Stomach smooth muscle (tissue), 2 donors: ENCODE results near the gene ENOX1.

Experiments
- H3K27ac ChIP-seq: one replicate; pipeline ENCODE4 v1.7.0; 2013; ENCODE audit warnings: mild to moderate bottlenecking, low read length, inconsistent platforms
- H3K27me3 ChIP-seq, 2 donors: one replicate each; pipeline ENCODE4 v1.7.0; 2013; ENCODE audit warnings: low read length in 2 of 2; ENCODE audit not compliant: insufficient read depth in 2 of 2, control insufficient read depth in 1 of 2
- H3K36me3 ChIP-seq, 2 donors: one replicate each; pipeline ENCODE4 v1.7.0; 2013; ENCODE audit warnings: low read length in 2 of 2; ENCODE audit not compliant: control insufficient read depth in 2 of 2, insufficient read depth in 2 of 2
- H3K4me1 ChIP-seq: one replicate; pipeline ENCODE4 v1.7.0; 2013; ENCODE audit warnings: low read length; ENCODE audit not compliant: control insufficient read depth, insufficient read depth
- H3K4me3 ChIP-seq, 2 donors: one replicate each; pipeline ENCODE4 v1.7.0; 2013; ENCODE audit warnings: low read length in 2 of 2
- H3K9ac ChIP-seq, 2 donors: one replicate each; pipeline ENCODE4 v1.7.0; 2013; ENCODE audit warnings: low read length in 2 of 2, mild to moderate bottlenecking in 1 of 2
- H3K9me3 ChIP-seq, 2 donors: one replicate each; pipeline ENCODE4 v1.7.0; 2013; ENCODE audit warnings: low read length in 2 of 2; ENCODE audit not compliant: control insufficient read depth in 2 of 2
- donor health status: healthy.
- donor health status: Pancreatic carcinoma.

Gene ENOX1

GRCh38 chr13:43239275-43239840, 547.4 kb downstream of the ENOX1 start:
- Histone ChIP-seq H3K36me3 (peaks cover 3 to 5% of the 10 kb centered on the region in 2 donors), H3K4me3 (no peak overlapping the region), H3K27me3 (no peaks in the 10 kb centered on the region), H3K4me1 (no peaks in the 10 kb centered on the region), H3K9ac (no peak overlapping the region), H3K9me3 (no peaks in the 10 kb centered on the region), H3K27ac (no peak overlapping the region)

- Histone ChIP-seq H3K9ac (no peak overlapping the region), H3K27me3 (no peaks in the 10 kb centered on the region), H3K36me3 (peaks cover 3 to 5% of the 10 kb centered on the region in 2 donors), H3K4me3 (no peak overlapping the region), H3K27ac (no peak overlapping the region), H3K4me1 (no peaks in the 10 kb centered on the region), H3K9me3 (no peaks in the 10 kb centered on the region)
Observed at GRCh38 chr13:43238341-43239083, 548.3 kb downstream of the ENOX1 start.

GRCh38 chr13:43237616-43238015, 549.2 kb downstream of the ENOX1 start:
- Histone ChIP-seq H3K27ac (no peak overlapping the region), H3K9me3 (no peaks in the 10 kb centered on the region), H3K9ac (no peak overlapping the region), H3K4me1 (no peaks in the 10 kb centered on the region), H3K36me3 (peaks cover 3 to 5% of the 10 kb centered on the region in 2 donors), H3K27me3 (no peaks in the 10 kb centered on the region), H3K4me3 (no peak overlapping the region)

GRCh38 chr13:43235028-43235427, 551.7 kb downstream of the ENOX1 start:
- no peaks in the 10 kb centered on the region for H3K27me3 ChIP-seq
- H3K27ac ChIP-seq, result no peak overlapping the region
- no peak overlapping the region for H3K4me3 ChIP-seq
- peaks cover 5% of the 10 kb centered on the region in 2 donors for H3K36me3 ChIP-seq
- no peaks in the 10 kb centered on the region for H3K9me3 ChIP-seq
- no peak overlapping the region for H3K9ac ChIP-seq
- no peaks in the 10 kb centered on the region for H3K4me1 ChIP-seq

GRCh38 chr13:43232873-43233265, 553.9 kb downstream of the ENOX1 start:
- Histone ChIP-seq H3K27me3 (no peaks in the 10 kb centered on the region), H3K4me1 (no peaks in the 10 kb centered on the region), H3K4me3 (no peak overlapping the region), H3K27ac (no peak overlapping the region), H3K9me3 (no peaks in the 10 kb centered on the region), H3K36me3 (peaks cover 5% of the 10 kb centered on the region in 2 donors), H3K9ac (no peak overlapping the region)

GRCh38 chr13:43232144-43232872, 554.5 kb downstream of the ENOX1 start:
- Histone ChIP-seq H3K36me3 (peaks cover 5% of the 10 kb centered on the region in 2 donors), H3K27ac (no peak overlapping the region), H3K4me1 (no peaks in the 10 kb centered on the region), H3K9me3 (no peaks in the 10 kb centered on the region), H3K27me3 (no peaks in the 10 kb centered on the region), H3K4me3 (no peak overlapping the region), H3K9ac (no peak overlapping the region)

- Histone ChIP-seq H3K9ac (no peak overlapping the region), H3K4me3 (no peak overlapping the region), H3K27me3 (no peaks in the 10 kb centered on the region), H3K9me3 (no peaks in the 10 kb centered on the region), H3K4me1 (no peaks in the 10 kb centered on the region), H3K27ac (no peak overlapping the region), H3K36me3 (peaks cover 3 to 4% of the 10 kb centered on the region in 2 donors)
Observed at GRCh38 chr13:43230989-43231388, 555.8 kb downstream of the ENOX1 start.

- Histone ChIP-seq H3K9me3 (no peaks in the 10 kb centered on the region), H3K4me3 (no peak overlapping the region), H3K9ac (no peak overlapping the region), H3K27ac (no peak overlapping the region), H3K36me3 (peaks cover 0 to 2% of the 10 kb centered on the region in 2 donors), H3K4me1 (no peaks in the 10 kb centered on the region), H3K27me3 (no peaks in the 10 kb centered on the region)
Observed at GRCh38 chr13:43229506-43229905, 557.3 kb downstream of the ENOX1 start.

GRCh38 chr13:43227721-43228120, 559.1 kb downstream of the ENOX1 start:
- Histone ChIP-seq H3K9me3 (no peaks in the 10 kb centered on the region), H3K27ac (no peak overlapping the region), H3K36me3 (peaks cover 0 to 8% of the 10 kb centered on the region in 2 donors), H3K9ac (no peak overlapping the region), H3K4me1 (no peaks in the 10 kb centered on the region), H3K4me3 (no peak overlapping the region), H3K27me3 (no peaks in the 10 kb centered on the region)

GRCh38 chr13:43223216-43223615, 563.6 kb downstream of the ENOX1 start:
- Histone ChIP-seq H3K27me3 (no peaks in the 10 kb centered on the region), H3K27ac (no peak overlapping the region), H3K9ac (no peak overlapping the region), H3K4me3 (no peak overlapping the region), H3K4me1 (no peaks in the 10 kb centered on the region), H3K9me3 (no peaks in the 10 kb centered on the region), H3K36me3 (peaks cover 0 to 6% of the 10 kb centered on the region in 2 donors)
